Measurements from ENCODE around the gene TOR1AIP1.

Gene TOR1AIP1

DNA sequence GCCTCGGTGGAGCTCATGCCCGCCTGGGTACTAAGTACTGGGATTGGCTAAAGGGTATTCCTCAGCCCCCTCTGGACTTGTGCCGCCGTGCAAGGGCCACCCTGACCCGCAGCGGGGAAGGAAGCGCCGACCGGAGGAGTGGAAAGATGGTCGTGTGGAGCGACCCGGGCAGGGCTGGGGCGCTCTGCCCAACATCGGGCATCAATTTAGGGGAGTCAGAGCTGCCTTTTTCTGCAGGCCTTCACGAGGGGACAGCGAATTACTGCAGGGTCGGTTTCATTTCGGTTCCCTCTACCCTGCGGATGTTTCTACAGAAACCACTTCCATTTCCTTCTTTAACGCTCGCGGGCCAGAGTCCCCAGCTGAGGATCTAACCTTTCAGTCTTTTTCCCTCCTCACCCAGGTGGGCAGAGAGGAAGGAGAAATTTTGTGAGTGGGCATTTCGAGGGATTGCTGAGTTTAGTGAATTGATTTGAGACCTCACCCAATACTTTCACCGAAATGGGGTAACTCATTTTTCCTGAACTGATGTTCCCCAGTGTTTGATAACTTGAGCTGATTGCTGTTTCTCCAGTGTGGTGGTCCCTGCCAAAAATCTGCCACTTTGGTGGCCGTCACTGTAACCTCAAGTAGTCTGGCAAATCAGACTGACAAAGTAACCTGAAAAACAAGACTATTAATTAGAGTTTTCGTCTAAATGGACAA lies 1.1 kb downstream of the TOR1AIP1 start:
- peak overlapping the region; percentile 63 to 92 for H3K4me3 ChIP-seq
- no peaks in the 10 kb centered on the region for H3K27me3 ChIP-seq
- no peak for DNase-seq
- H3K4me1 ChIP-seq = peaks cover 0 to 62% (median 46%) of the 10 kb centered on the region in 4 donors
- H3K36me3 ChIP-seq = peaks cover 22 to 27% (median 27%) of the 10 kb centered on the region in 3 donors
- TF ChIP-seq, protein P1, sequence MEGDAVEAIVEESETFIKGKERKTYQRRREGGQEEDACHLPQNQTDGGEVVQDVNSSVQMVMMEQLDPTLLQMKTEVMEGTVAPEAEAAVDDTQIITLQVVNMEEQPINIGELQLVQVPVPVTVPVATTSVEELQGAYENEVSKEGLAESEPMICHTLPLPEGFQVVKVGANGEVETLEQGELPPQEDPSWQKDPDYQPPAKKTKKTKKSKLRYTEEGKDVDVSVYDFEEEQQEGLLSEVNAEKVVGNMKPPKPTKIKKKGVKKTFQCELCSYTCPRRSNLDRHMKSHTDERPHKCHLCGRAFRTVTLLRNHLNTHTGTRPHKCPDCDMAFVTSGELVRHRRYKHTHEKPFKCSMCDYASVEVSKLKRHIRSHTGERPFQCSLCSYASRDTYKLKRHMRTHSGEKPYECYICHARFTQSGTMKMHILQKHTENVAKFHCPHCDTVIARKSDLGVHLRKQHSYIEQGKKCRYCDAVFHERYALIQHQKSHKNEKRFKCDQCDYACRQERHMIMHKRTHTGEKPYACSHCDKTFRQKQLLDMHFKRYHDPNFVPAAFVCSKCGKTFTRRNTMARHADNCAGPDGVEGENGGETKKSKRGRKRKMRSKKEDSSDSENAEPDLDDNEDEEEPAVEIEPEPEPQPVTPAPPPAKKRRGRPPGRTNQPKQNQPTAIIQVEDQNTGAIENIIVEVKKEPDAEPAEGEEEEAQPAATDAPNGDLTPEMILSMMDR (IDR thresholded peaks at IDR 0.05) = no peak
- no peaks in the 10 kb centered on the region for H3K9me3 ChIP-seq
- peak overlapping the region; percentile 88 to 100 for H3K27ac ChIP-seq
- intact Hi-C loops (cut with DNase I; ENCODE audit: low total_unique reads) = loop anchor here (5.0 to 10.0 kb wide), 2 partner anchors 69 to 272 kb away; partner anchors contain the start of genes CEP350 and QSOX1

DNA sequence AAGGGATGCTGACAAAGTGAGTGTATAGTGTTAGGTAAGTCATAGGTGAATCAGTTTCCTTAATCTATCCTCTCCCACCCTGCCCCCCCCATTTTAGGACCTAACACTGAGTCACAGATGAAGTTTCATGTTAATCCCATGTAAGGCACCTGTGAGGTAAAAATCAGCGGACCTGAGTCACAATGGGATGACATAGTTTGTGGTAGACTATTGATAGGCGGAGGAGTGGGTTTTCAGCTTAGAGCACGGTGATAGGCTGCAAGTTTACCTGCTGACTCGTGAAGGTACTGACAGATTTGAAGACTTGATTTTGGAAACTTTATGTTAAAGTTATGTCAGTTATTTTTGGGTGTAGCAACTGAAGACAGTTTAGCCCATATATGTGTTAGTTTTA lies 1.7 kb downstream of the TOR1AIP1 start:
- H3K27me3 ChIP-seq = no peaks in the 10 kb centered on the region
- DNase-seq = no peak
- intact Hi-C loops (cut with DNase I; ENCODE audit: low total_unique reads) = loop anchor here (5.0 to 10.0 kb wide), 2 partner anchors 69 to 271 kb away; partner anchors contain the start of genes CEP350 and QSOX1
- H3K4me3 ChIP-seq = peak overlapping the region; percentile 63 to 92
- H3K36me3 ChIP-seq = peaks cover 22 to 27% (median 27%) of the 10 kb centered on the region in 3 donors
- TF ChIP-seq, protein P1 (IDR thresholded peaks at IDR 0.05) = no peak
- no peaks in the 10 kb centered on the region for H3K9me3 ChIP-seq
- H3K27ac ChIP-seq = peak overlapping the region; percentile 88 to 100
- peaks cover 0 to 66% (median 46%) of the 10 kb centered on the region in 4 donors for H3K4me1 ChIP-seq

DNA sequence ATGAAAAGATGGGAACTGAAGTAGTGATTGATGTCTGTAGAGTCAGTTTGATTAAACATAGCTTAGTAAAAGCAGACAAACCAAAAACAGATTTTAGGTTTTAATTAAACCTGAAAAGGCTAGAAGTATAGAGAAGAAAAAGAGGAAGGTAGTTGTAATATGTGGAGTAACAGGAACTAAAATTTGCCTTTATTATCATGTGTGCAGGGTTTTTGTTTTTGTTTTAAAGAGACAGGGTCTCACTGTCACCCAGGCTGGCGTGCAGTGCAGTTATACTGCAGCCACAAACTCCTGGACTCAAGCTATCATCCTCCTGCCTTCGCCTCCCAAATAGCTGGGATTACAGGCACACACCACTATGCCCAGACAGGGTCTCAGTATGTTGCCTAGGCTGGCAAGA lies 6.0 kb downstream of the TOR1AIP1 start:
- intact Hi-C loops (cut with DNase I; ENCODE audit: low total_unique reads) = loop anchor here (10.0 kb wide), 1 partner anchor 267 kb away; the partner anchor contains the start of gene QSOX1
- Histone ChIP-seq H3K27ac (no peak overlapping the region), H3K27me3 (no peaks in the 10 kb centered on the region), H3K4me1 (peaks cover 0 to 64% (median 37%) of the 10 kb centered on the region in 4 donors), H3K9me3 (no peaks in the 10 kb centered on the region), H3K36me3 (peaks cover 55 to 70% (median 64%) of the 10 kb centered on the region in 3 donors), H3K4me3 (peak overlapping the region in 1 of 2 donors; percentile 2)
- DNase-seq = no peak
- TF ChIP-seq, protein P1 (IDR thresholded peaks at IDR 0.05) = no peak

DNA sequence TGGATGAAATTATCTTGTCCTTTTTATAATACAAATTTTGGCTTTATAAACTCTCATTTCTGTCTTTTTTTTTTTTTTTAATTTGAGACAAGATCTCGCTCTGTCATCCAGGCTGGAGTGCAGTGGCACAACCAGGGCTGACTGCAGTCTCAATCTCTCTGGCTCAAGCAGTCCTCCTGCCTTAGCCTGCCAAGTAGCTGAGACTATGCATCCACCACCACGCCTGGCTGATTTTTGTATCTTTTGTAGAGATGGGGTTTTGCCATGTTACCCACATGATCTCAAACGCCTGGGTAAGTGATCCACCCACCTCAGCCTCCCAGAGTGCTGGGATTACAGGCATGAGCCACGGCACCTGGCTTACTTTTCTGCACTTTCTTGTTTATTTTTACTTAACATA lies 7.5 kb downstream of the TOR1AIP1 start:
- H3K36me3 ChIP-seq = peaks cover 59 to 83% (median 79%) of the 10 kb centered on the region in 3 donors
- intact Hi-C loops (cut with DNase I; ENCODE audit: low total_unique reads) = loop anchor here (10.0 kb wide), 1 partner anchor 265 kb away; the partner anchor contains the start of gene QSOX1
- TF ChIP-seq, protein P1 (IDR thresholded peaks at IDR 0.05) = no peak
- DNase-seq = no peak
- H3K27me3 ChIP-seq = no peaks in the 10 kb centered on the region
- H3K27ac ChIP-seq = no peak overlapping the region
- H3K4me3 ChIP-seq = no peak overlapping the region
- no peaks in the 10 kb centered on the region for H3K9me3 ChIP-seq
- peaks cover 0 to 50% (median 26%) of the 10 kb centered on the region in 4 donors for H3K4me1 ChIP-seq

DNA sequence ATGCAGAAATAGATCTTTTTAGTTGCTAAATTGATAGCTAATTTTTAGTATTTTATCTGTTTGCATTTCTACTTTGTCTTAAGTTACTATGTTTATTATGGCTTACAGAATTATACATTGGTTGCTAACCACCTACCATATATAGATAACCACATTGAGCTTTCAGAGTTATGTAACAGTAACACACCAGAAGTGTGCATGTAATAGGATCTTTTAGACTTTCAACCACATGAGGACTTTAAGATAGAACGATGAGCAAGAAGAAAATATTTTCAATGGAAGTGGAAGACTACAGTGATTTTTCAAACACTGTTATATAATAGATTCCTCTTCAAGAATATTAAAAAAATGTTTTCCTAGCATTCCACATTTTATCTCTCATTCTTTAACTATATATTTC lies 28.8 kb downstream of the TOR1AIP1 start:
- Histone ChIP-seq H3K4me3 (no peak overlapping the region), H3K9me3 (no peaks in the 10 kb centered on the region), H3K4me1 (no peaks in the 10 kb centered on the region), H3K27me3 (no peaks in the 10 kb centered on the region), H3K36me3 (peaks cover 70 to 89% (median 84%) of the 10 kb centered on the region in 3 donors), H3K27ac (no peak overlapping the region)
- TF ChIP-seq, protein P1 (IDR thresholded peaks at IDR 0.05) = no peak
- no peak for DNase-seq
- intact Hi-C loops (cut with DNase I; ENCODE audit: low total_unique reads) = no loop called here
